KMS-11 (cell line): ENCODE data around the gene EMP3.

Source experiments
- H2AFZ ChIP-seq: fragments of 200-600 bp; sonication (generic); 2 replicates; pipeline ENCODE4 v1.6.1; 2016; ENCODE audit warnings: antibody characterized with exemption, mixed run types, low read depth
- H3K27ac ChIP-seq: fragments of 200-600 bp; sonication (generic); 2 replicates; pipeline ENCODE4 v1.6.1; 2016; ENCODE audit warnings: mild to moderate bottlenecking, mixed run types
- H3K27me3 ChIP-seq: fragments of 200-600 bp; sonication (generic); 2 replicates; pipeline ENCODE4 v1.6.1; 2017; ENCODE audit warnings: mild to moderate bottlenecking, low read depth, mixed run types, moderate library complexity; ENCODE audit not compliant: insufficient read depth
- H3K36me3 ChIP-seq: fragments of 200-600 bp; sonication (generic); 2 replicates; pipeline ENCODE4 v1.6.1; 2017; ENCODE audit warnings: mild to moderate bottlenecking, mixed run types; ENCODE audit not compliant: insufficient read depth
- H3K4me1 ChIP-seq: fragments of 200-600 bp; sonication (generic); 2 replicates; pipeline ENCODE4 v1.6.1; 2016; ENCODE audit warnings: mild to moderate bottlenecking, low read depth, mixed run types; ENCODE audit not compliant: poor library complexity, severe bottlenecking
- H3K4me2 ChIP-seq: fragments of 200-600 bp; sonication (generic); 2 replicates; pipeline ENCODE4 v1.7.0; 2016; ENCODE audit warnings: mild to moderate bottlenecking, mixed run types
- H3K4me3 ChIP-seq: fragments of 200-600 bp; sonication (generic); IDR thresholded peaks from 2 replicates; pipeline ENCODE4 v1.6.1; 2017; ENCODE audit warnings: low read depth, low read length, mixed read lengths; ENCODE audit not compliant: insufficient read depth
- H3K79me2 ChIP-seq: fragments of 200-600 bp; sonication (generic); 2 replicates; pipeline ENCODE4 v1.6.1; 2016; ENCODE audit warnings: low read depth, mixed run types; ENCODE audit not compliant: insufficient read depth
- H3K9ac ChIP-seq: fragments of 200-600 bp; sonication (generic); 2 replicates; pipeline ENCODE4 v1.6.1; 2016; ENCODE audit warnings: mild to moderate bottlenecking, mixed run types
- H4K20me1 ChIP-seq: fragments of 200-600 bp; sonication (generic); 2 replicates; pipeline ENCODE4 v1.6.1; 2016; ENCODE audit warnings: mild to moderate bottlenecking, mixed run types; ENCODE audit not compliant: insufficient read depth
- TF ChIP-seq, protein P1 (sequence below): fragments of 200-600 bp; sonication (generic); conservative IDR thresholded peaks from 2 replicates; pipeline ENCODE4 v1.6.1; 2017; ENCODE audit warnings: low read depth, mild to moderate bottlenecking, antibody characterized with exemption, low read length, moderate library complexity, mixed read lengths

The EMP3 gene

DNA sequence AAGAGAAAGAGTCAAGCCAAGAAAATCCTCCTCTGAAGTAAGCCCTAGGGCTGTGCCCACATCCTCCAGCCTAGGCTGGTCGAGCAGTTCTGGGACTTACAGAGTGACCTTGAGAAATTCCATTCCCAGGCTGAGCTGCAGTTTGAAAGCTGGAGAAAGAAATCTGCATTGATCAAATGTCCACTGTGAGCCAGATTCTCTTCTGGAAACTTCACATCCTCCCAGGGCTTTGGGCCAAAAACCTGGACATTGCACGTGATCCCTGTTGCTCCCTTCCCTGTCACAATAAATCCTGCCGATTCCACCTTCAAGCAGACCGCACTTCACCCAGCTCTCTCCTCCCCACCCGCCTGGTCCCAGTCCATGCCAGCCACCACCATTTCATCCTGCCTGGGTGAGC is 22.7 kb downstream of the EMP3 start:
- Histone ChIP-seq H2AFZ (no peak overlapping the region), H3K4me3 (no peak overlapping the region), H3K27me3 (no peaks in the 10 kb centered on the region), H3K36me3 (no peaks in the 10 kb centered on the region), H3K27ac (no peak overlapping the region), H3K79me2 (no peaks in the 10 kb centered on the region), H3K4me2 (no peak overlapping the region), H3K9ac (no peak overlapping the region), H4K20me1 (no peaks in the 10 kb centered on the region), H3K4me1 (peaks cover 8% of the 10 kb centered on the region)
- TF ChIP-seq, protein P1, sequence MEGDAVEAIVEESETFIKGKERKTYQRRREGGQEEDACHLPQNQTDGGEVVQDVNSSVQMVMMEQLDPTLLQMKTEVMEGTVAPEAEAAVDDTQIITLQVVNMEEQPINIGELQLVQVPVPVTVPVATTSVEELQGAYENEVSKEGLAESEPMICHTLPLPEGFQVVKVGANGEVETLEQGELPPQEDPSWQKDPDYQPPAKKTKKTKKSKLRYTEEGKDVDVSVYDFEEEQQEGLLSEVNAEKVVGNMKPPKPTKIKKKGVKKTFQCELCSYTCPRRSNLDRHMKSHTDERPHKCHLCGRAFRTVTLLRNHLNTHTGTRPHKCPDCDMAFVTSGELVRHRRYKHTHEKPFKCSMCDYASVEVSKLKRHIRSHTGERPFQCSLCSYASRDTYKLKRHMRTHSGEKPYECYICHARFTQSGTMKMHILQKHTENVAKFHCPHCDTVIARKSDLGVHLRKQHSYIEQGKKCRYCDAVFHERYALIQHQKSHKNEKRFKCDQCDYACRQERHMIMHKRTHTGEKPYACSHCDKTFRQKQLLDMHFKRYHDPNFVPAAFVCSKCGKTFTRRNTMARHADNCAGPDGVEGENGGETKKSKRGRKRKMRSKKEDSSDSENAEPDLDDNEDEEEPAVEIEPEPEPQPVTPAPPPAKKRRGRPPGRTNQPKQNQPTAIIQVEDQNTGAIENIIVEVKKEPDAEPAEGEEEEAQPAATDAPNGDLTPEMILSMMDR = no peak

DNA sequence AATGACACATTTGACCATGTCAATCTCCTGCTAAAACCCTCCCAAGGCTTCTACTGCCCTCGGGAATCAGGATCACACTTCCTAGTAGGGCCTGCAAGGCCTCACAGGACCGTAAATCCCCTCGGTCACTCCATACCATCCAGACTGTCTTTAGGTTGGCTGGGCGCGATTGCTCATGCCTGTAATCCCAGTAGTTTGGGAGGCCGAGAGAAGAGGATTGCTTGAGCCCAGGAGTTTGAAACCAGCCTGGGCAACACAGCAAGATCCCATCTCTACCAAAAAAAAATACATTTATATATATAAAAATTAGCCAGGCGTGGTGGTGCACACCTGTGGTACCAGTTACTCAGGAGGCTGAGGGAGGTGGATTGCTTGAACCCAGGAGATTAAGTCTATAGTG is 23.4 kb downstream of the EMP3 start:
- no peak overlapping the region for H3K4me2 ChIP-seq
- H3K9ac ChIP-seq = no peak overlapping the region
- no peak overlapping the region for H2AFZ ChIP-seq
- TF ChIP-seq, protein P1 = no peak
- H3K4me1 ChIP-seq = peaks cover 8% of the 10 kb centered on the region
- H3K79me2 ChIP-seq = no peaks in the 10 kb centered on the region
- no peaks in the 10 kb centered on the region for H4K20me1 ChIP-seq
- no peak overlapping the region for H3K4me3 ChIP-seq
- H3K27me3 ChIP-seq = no peaks in the 10 kb centered on the region
- no peak overlapping the region for H3K27ac ChIP-seq
- no peaks in the 10 kb centered on the region for H3K36me3 ChIP-seq

DNA sequence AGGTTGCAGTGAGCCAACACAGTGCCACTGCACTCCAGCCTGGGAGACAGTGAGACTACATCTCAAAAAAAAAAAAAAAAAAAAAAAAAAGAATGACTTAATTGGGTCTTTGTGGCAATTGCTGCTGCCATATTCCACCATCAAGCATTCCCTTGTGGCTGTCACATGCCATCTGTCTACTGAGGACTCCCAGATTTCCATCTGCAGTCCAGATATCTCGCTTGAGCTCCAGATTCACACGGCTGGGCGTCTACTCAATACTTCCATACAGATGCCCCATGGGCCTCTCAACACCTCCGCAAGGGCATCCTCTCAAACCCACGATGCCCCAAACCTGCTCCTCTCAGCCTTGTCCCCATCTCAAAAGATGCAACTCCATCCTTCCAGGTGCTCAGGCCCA is 25.5 kb downstream of the EMP3 start:
- no peak overlapping the region for H3K27ac ChIP-seq
- no peaks in the 10 kb centered on the region for H3K27me3 ChIP-seq
- H3K79me2 ChIP-seq = no peaks in the 10 kb centered on the region
- peaks cover 8% of the 10 kb centered on the region for H3K4me1 ChIP-seq
- no peaks in the 10 kb centered on the region for H3K36me3 ChIP-seq
- no peak overlapping the region for H2AFZ ChIP-seq
- H3K9ac ChIP-seq = no peak overlapping the region
- TF ChIP-seq, protein P1 = no peak
- no peak overlapping the region for H3K4me3 ChIP-seq
- no peaks in the 10 kb centered on the region for H4K20me1 ChIP-seq
- no peak overlapping the region for H3K4me2 ChIP-seq

DNA sequence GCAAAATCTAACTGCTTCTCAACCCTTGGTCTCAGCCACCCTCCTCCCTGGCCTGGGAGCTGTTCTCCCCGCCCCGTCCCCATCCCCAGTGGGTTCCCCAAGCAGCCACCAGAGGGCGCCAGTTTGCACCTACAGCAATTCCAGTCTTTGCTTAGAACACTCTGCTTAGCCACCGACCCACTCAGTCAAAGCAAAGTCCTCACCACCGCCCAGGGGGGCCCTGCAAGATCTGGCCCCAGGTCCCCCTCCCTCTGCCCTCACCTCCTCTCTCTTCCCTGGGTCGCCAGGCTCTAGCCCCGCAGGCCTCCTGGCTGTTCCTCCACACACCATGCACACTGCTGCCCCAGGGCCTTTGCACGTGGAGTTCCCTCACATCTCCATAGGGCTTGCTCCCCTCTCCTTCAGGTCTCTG is 26.0 kb downstream of the EMP3 start:
- no peaks in the 10 kb centered on the region for H3K79me2 ChIP-seq
- H3K4me2 ChIP-seq = no peak overlapping the region
- no peaks in the 10 kb centered on the region for H3K27me3 ChIP-seq
- H2AFZ ChIP-seq = no peak overlapping the region
- H4K20me1 ChIP-seq = no peaks in the 10 kb centered on the region
- H3K9ac ChIP-seq = no peak overlapping the region
- H3K36me3 ChIP-seq = no peaks in the 10 kb centered on the region
- no peak overlapping the region for H3K27ac ChIP-seq
- TF ChIP-seq, protein P1 = peak; percentile 93
- H3K4me1 ChIP-seq = peaks cover 8% of the 10 kb centered on the region
- no peak overlapping the region for H3K4me3 ChIP-seq
